Natural killer cell (primary cell): ENCODE measurements around the gene PCNP. TPM values are rescaled to one million over a fixed set of nuclear protein-coding genes. Genes with fewer than 3 reads are reported as not detected.
"Not testable (repeated sequence)": the region's sequence is repeated elsewhere in the genome, so short reads cannot be mapped to it uniquely, and the experiment has no call there.

ENCODE experiments used
- ATAC-seq, 3 donors: fragments of 150-1000 bp in 2 of 3; fragments of 200-7000 bp in 1 of 3; cut with Tn5 transposase; 1 replicate in 1 of 3; 2 replicates in 2 of 3; pipeline ENCODE4 v1.10.0; 2021; ENCODE audit warnings: mild to moderate bottlenecking in 2 of 3, moderate library complexity in 2 of 3
- DNase-seq, 2 donors: peaks; one replicate each; pipeline versions ENCODE4 v3.0.0 to v3.0.0-alpha.2; 2013 to 2021; ENCODE audit warnings: mixed read lengths in 1 of 2
- H3K27ac ChIP-seq: one replicate; pipeline ENCODE4 v1.5.1; 2013; ENCODE audit warnings: mild to moderate bottlenecking, low read length
- H3K27me3 ChIP-seq: one replicate; pipeline ENCODE4 v1.6.1; 2013; ENCODE audit warnings: low read length; ENCODE audit not compliant: control insufficient read depth, insufficient read depth
- H3K36me3 ChIP-seq: one replicate; pipeline ENCODE4 v1.6.1; 2013; ENCODE audit warnings: low read length; ENCODE audit not compliant: control insufficient read depth, insufficient read depth
- H3K4me1 ChIP-seq: one replicate; pipeline ENCODE4 v1.6.1; 2013; ENCODE audit warnings: low read length; ENCODE audit not compliant: control insufficient read depth, insufficient read depth
- H3K4me3 ChIP-seq: one replicate; pipeline ENCODE4 v1.5.1; 2013; ENCODE audit warnings: low read length
- H3K9me3 ChIP-seq: one replicate; pipeline ENCODE4 v1.6.1; 2013; ENCODE audit warnings: low read length; ENCODE audit not compliant: control insufficient read depth, insufficient read depth
- H3K27ac Mint-ChIP-seq, 2 donors: one replicate each; pipeline ENCODE4 v1.8.0; 2022; ENCODE audit warnings: mild to moderate bottlenecking in 2 of 2, mixed read lengths in 2 of 2, moderate library complexity in 1 of 2
- H3K27me3 Mint-ChIP-seq, 2 donors: one replicate each; pipeline ENCODE4 v1.8.0; 2022; ENCODE audit warnings: low read depth in 2 of 2, mixed read lengths in 2 of 2
- H3K36me3 Mint-ChIP-seq: one replicate; pipeline ENCODE4 v1.8.0; 2022; ENCODE audit warnings: mixed read lengths
- H3K4me1 Mint-ChIP-seq, 2 donors: one replicate each; pipeline ENCODE4 v1.8.0; 2022; ENCODE audit warnings: mixed read lengths in 2 of 2
- H3K4me3 Mint-ChIP-seq: one replicate; pipeline ENCODE4 v1.8.0; 2022; ENCODE audit warnings: mild to moderate bottlenecking, moderate library complexity, mixed read lengths
- H3K9me3 Mint-ChIP-seq, 2 donors: one replicate each; pipeline ENCODE4 v1.8.0; 2022; ENCODE audit warnings: mixed read lengths in 2 of 2
- whole genome bisulfite sequencing: methylation state at CpG from one replicate; pipeline ENCODE4 v1.1.7; 2013; ENCODE audit warnings: missing lambda C conversion rate; ENCODE audit not compliant: insufficient coverage; 5-methylcytosine and 5-hydroxymethylcytosine counted together
- intact Hi-C: fragments of 100-400 bp; cut with micrococcal nuclease; formaldehyde crosslinking; loops from one replicate; pipeline ENCODE4 v1.14.2; 2022
- total RNA-seq, 4 donors: library from RNA; stranded (reverse); fragments of 120-200 nt in 1 of 4; gene quantifications; one replicate each; pipeline versions ENCODE4 v1.2.3 to v1.2.4, GENCODE V29; 2013 to 2022
- TF ChIP-seq, protein P1 (sequence below): fragments of 200-600 bp; IDR thresholded peaks from one replicate; pipeline ENCODE4 v1.8.0; 2022; ENCODE audit warnings: antibody characterized with exemption

Gene PCNP
- total RNA-seq, 3 donors from 2014 or later (not counting 1 experiment from before 2014, with no cell fraction given) = 119 to 132 (median 124) TPM

DNA sequence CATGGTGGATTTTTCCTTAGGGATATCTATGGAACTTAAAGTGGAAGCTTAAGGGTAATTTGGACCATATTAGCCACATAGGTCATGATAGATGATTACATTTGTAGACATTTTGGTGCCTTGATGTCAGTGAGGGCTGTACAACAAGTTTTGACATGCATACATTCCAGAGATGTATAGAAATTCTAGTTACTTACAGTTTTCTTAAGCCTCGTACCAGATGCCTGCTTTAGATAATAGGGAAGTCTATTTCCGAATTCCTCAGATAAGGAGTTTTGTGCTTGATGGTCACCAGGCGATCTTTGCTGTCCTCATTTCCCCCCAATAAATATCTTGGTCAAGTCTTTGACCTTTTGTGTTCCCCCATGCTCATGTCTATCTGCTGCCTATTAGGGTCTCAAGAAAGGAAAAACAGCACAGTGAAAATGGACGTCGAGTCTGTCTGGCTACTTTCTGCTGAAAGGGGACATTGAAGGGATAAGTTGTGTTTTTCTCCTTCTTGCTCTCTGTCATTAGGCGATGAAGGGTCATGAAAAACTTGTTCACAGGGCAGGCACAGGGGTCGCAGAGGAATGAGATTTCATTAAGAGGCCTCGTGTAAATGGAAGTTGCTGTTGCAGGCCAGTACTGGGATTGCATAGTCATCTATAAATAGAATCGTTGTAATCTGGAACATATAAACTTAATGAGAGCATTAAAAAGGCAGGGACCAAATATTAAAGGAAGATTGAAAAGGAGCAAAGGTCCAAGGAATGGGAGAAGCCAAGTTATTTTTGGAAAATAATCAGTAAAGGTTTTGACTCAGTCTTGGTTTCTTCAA is 41.0 kb upstream of the PCNP start:
- TF ChIP-seq, protein P1, sequence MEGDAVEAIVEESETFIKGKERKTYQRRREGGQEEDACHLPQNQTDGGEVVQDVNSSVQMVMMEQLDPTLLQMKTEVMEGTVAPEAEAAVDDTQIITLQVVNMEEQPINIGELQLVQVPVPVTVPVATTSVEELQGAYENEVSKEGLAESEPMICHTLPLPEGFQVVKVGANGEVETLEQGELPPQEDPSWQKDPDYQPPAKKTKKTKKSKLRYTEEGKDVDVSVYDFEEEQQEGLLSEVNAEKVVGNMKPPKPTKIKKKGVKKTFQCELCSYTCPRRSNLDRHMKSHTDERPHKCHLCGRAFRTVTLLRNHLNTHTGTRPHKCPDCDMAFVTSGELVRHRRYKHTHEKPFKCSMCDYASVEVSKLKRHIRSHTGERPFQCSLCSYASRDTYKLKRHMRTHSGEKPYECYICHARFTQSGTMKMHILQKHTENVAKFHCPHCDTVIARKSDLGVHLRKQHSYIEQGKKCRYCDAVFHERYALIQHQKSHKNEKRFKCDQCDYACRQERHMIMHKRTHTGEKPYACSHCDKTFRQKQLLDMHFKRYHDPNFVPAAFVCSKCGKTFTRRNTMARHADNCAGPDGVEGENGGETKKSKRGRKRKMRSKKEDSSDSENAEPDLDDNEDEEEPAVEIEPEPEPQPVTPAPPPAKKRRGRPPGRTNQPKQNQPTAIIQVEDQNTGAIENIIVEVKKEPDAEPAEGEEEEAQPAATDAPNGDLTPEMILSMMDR = no peak
- H3K9me3 Mint-ChIP-seq = no peaks in the 10 kb centered on the region
- Histone ChIP-seq H3K27ac (no peak overlapping the region), H3K4me3 (no peak overlapping the region), H3K9me3 (no peaks in the 10 kb centered on the region), H3K27me3 (no peaks in the 10 kb centered on the region), H3K36me3 (no peaks in the 10 kb centered on the region), H3K4me1 (no peaks in the 10 kb centered on the region)
- no peaks in the 10 kb centered on the region for H3K36me3 Mint-ChIP-seq
- intact Hi-C loops = no loop called here
- H3K4me1 Mint-ChIP-seq = no peaks in the 10 kb centered on the region
- ATAC-seq (no peak), DNase-seq (no peak)
- H3K27ac Mint-ChIP-seq = no peak overlapping the region
- WGBS = 94% methylated on average over 8 of the region's 9 CpGs
- no peak overlapping the region for H3K4me3 Mint-ChIP-seq
- H3K27me3 Mint-ChIP-seq = peaks cover 12 to 21% of the 10 kb centered on the region in 2 donors

DNA sequence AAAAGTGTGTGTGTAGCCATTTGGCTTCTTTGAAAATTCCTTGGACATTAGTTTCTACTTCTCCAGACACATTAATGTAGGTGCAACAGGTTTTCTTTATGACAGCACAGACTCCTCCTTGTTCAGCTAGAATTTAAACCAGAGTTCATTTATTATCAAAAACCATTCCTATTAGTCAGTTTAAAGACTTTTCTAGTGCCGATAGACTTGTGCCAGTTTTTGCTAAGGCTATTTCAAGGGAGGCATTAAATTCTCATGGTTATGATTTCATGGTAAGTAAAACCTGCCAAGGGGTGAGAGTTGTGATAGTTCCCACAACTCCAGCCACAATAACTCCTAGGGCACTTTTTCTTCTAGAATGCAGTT is 40.4 kb upstream of the PCNP start:
- Histone ChIP-seq H3K27ac (no peak overlapping the region), H3K36me3 (no peaks in the 10 kb centered on the region), H3K4me1 (no peaks in the 10 kb centered on the region), H3K27me3 (no peaks in the 10 kb centered on the region), H3K4me3 (no peak overlapping the region), H3K9me3 (no peaks in the 10 kb centered on the region)
- DNase-seq (no peak), ATAC-seq (no peak)
- Mint-ChIP-seq H3K27me3 (peaks cover 14 to 27% of the 10 kb centered on the region in 2 donors), H3K27ac (no peak overlapping the region), H3K9me3 (no peaks in the 10 kb centered on the region), H3K4me1 (no peaks in the 10 kb centered on the region), H3K4me3 (no peak overlapping the region), H3K36me3 (no peaks in the 10 kb centered on the region)
- intact Hi-C loops = no loop called here
- TF ChIP-seq, protein P1 = no peak
- 88% methylated on average over 1 of the region's 1 CpG for WGBS

DNA sequence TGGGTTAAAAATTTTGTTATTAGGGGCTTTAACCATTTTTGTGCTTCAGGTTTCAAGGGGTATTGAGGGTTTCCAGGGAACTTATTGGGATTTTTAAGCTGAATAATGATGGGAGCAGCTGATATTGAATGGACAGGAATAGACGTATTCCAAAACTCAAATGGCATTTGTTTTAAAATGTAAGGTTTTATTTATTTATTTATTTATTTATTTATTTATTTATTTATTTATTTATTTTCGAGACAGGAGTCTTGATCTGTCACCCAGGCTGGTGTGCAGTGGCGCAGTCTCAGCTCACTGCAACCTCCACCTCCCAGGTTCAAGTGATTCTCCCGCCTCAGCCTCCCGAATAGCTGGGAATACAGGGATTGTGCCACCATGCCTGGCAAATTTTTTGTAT is 38.8 kb upstream of the PCNP start:
- DNase-seq = no peak
- Mint-ChIP-seq H3K4me1 (no peaks in the 10 kb centered on the region), H3K4me3 (no peak overlapping the region), H3K27ac (no peak overlapping the region), H3K27me3 (peaks cover 22 to 43% of the 10 kb centered on the region in 2 donors), H3K9me3 (no peaks in the 10 kb centered on the region), H3K36me3 (no peaks in the 10 kb centered on the region)
- intact Hi-C loops = no loop called here
- Histone ChIP-seq H3K4me1 (no peaks in the 10 kb centered on the region), H3K4me3 (no peak overlapping the region), H3K27me3 (no peaks in the 10 kb centered on the region), H3K27ac (no peak overlapping the region), H3K9me3 (no peaks in the 10 kb centered on the region), H3K36me3 (no peaks in the 10 kb centered on the region)
- WGBS = 90% methylated on average over 4 of the region's 5 CpGs
- no peak for ATAC-seq
- TF ChIP-seq, protein P1 = no peak

DNA sequence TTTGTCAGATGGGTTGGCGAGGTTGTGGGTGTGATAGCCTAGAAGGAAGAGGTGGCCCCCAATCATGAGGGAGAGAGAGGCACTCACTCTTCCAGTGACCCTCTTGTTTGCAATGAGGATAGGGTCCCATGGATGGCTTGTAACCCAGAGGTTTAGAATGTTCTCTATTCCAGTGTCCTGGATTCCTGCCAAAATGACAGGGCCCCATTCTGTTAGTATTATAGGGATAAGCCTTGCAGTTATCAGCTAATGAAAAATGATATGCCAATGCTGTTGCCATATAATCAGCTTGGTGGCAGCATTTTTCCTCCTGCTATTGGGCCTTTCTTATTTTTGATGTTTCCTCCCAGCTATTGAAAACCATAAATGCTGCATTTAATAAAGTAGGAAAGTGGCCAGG is 37.7 kb upstream of the PCNP start:
- H3K9me3 Mint-ChIP-seq = no peaks in the 10 kb centered on the region
- Histone ChIP-seq H3K4me3 (no peak overlapping the region), H3K4me1 (no peaks in the 10 kb centered on the region), H3K27ac (no peak overlapping the region), H3K9me3 (no peaks in the 10 kb centered on the region), H3K27me3 (no peaks in the 10 kb centered on the region), H3K36me3 (no peaks in the 10 kb centered on the region)
- 94% methylated on average over 1 of the region's 1 CpG for WGBS
- no peaks in the 10 kb centered on the region for H3K4me1 Mint-ChIP-seq
- H3K36me3 Mint-ChIP-seq = no peaks in the 10 kb centered on the region
- H3K4me3 Mint-ChIP-seq = no peak overlapping the region
- intact Hi-C loops = no loop called here
- no peak for DNase-seq
- TF ChIP-seq, protein P1 = no peak
- no peak for ATAC-seq
- no peak overlapping the region for H3K27ac Mint-ChIP-seq
- H3K27me3 Mint-ChIP-seq = peaks cover 22 to 44% of the 10 kb centered on the region in 2 donors

DNA sequence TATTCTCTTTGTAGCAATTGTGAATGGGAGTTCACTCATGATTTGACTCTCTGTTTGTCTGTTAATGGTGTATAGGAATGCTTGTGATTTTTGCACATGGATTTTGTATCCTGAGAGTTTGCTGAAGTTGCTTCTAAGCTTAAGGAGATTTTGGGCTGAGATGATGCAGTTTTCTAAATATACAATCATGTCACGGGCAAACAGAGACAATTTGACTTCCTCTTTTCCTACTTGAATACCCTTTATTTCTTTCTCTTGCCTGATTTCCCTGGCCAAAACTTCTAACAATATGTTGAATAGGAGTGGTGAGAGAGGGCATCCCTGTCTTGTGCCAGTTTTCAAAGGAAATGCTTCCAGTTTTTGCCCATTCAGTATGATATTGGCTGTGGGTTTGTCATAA is 37.0 kb upstream of the PCNP start:
- DNase-seq, H3K27me3 ChIP-seq, H3K36me3 ChIP-seq, H3K9me3 Mint-ChIP-seq, H3K4me1 Mint-ChIP-seq, H3K9me3 ChIP-seq, H3K4me3 Mint-ChIP-seq, H3K36me3 Mint-ChIP-seq, H3K27ac ChIP-seq, H3K27ac Mint-ChIP-seq, H3K4me1 ChIP-seq, H3K4me3 ChIP-seq, ATAC-seq, intact Hi-C loops: not testable (repeated sequence)
- WGBS = no CpG with 5 or more reads among the region's 1 CpG
- H3K27me3 Mint-ChIP-seq = peaks cover 21 to 44% of the 10 kb centered on the region in 2 donors
